Measurements from ENCODE around the gene VTA1.

DNA sequence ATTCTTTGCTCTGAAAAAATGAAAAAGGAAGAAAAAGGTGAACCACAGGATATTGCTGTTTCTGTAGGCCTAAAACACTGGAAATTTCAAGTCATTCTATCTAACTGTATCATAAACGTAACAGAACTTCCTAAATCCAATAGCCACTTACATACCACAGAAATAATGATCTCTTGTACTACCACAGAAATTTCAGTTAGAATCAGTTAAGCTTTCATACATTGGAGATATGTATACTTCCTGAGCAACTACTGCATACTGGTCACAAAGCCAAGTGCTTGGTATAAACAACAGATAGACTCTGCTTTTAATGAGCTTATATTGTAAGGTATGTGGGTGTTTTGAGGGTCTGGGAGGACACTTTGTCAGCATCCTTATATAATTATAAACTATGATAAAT, 38.6 kb downstream of the VTA1 start:
- TF ChIP-seq, protein P1, sequence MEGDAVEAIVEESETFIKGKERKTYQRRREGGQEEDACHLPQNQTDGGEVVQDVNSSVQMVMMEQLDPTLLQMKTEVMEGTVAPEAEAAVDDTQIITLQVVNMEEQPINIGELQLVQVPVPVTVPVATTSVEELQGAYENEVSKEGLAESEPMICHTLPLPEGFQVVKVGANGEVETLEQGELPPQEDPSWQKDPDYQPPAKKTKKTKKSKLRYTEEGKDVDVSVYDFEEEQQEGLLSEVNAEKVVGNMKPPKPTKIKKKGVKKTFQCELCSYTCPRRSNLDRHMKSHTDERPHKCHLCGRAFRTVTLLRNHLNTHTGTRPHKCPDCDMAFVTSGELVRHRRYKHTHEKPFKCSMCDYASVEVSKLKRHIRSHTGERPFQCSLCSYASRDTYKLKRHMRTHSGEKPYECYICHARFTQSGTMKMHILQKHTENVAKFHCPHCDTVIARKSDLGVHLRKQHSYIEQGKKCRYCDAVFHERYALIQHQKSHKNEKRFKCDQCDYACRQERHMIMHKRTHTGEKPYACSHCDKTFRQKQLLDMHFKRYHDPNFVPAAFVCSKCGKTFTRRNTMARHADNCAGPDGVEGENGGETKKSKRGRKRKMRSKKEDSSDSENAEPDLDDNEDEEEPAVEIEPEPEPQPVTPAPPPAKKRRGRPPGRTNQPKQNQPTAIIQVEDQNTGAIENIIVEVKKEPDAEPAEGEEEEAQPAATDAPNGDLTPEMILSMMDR (IDR thresholded peaks at IDR 0.05; ENCODE audit: poor library complexity, severe bottlenecking) = no peak
- TF ChIP-seq RAD21 (conservative IDR thresholded peaks at IDR 0.05) (no peak), TAF1 (IDR thresholded peaks at IDR 0.05; ENCODE audit: low read depth) (no peak), MXI1 (conservative IDR thresholded peaks at IDR 0.05; ENCODE audit: poor library complexity, severe bottlenecking) (no peak), POLR2AphosphoS5 (IDR thresholded peaks at IDR 0.05) (no peak)
- TF ChIP-seq, protein P2, sequence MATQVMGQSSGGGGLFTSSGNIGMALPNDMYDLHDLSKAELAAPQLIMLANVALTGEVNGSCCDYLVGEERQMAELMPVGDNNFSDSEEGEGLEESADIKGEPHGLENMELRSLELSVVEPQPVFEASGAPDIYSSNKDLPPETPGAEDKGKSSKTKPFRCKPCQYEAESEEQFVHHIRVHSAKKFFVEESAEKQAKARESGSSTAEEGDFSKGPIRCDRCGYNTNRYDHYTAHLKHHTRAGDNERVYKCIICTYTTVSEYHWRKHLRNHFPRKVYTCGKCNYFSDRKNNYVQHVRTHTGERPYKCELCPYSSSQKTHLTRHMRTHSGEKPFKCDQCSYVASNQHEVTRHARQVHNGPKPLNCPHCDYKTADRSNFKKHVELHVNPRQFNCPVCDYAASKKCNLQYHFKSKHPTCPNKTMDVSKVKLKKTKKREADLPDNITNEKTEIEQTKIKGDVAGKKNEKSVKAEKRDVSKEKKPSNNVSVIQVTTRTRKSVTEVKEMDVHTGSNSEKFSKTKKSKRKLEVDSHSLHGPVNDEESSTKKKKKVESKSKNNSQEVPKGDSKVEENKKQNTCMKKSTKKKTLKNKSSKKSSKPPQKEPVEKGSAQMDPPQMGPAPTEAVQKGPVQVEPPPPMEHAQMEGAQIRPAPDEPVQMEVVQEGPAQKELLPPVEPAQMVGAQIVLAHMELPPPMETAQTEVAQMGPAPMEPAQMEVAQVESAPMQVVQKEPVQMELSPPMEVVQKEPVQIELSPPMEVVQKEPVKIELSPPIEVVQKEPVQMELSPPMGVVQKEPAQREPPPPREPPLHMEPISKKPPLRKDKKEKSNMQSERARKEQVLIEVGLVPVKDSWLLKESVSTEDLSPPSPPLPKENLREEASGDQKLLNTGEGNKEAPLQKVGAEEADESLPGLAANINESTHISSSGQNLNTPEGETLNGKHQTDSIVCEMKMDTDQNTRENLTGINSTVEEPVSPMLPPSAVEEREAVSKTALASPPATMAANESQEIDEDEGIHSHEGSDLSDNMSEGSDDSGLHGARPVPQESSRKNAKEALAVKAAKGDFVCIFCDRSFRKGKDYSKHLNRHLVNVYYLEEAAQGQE (IDR thresholded peaks at IDR 0.05; ENCODE audit: borderline replicate concordance) = no peak
